Dermis microvascular lymphatic vessel endothelial cell (primary cell): ENCODE data around the gene AGBL5. TPM values are rescaled to one million over a fixed set of nuclear protein-coding genes. Genes with fewer than 3 reads are reported as not detected.

ENCODE experiments used
- DNase-seq, 2 donors: peaks; one replicate each; pipeline versions ENCODE4 v3.0.0 to v3.0.0-alpha.2; 2010; ENCODE audit warnings: low read depth in 2 of 2
- total RNA-seq: library from RNA; depleted of rRNA; stranded (reverse); fragments of >200 nt; gene quantifications from 2 replicates; pipeline ENCODE4 v1.2.1, GENCODE V29; 2014

The AGBL5 gene
- total RNA-seq, 1 donor from 2014 or later: 16.2 TPM

DNA sequence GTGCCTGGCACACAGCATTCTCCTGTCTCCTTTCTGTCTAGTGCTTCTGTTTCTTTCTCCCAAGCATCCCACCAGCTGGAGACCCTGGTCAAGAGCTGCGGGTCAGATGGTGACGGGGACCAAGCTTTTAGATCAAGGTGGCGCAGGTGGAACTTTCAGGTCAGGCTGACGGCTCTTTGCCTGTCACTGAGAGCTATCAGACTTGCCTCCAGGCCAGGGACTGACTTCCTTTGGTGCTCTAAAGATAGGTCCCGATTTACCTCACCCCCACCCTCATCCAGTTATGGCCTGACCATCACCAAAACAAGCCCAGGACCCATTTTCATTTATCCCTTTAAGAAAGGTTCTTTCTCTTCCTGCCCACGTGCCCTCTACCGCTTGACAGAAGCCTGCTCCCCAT lies 25.8 kb downstream of the AGBL5 start:
- no peak for DNase-seq

GRCh38 chr2:27078267-27079194 lies 27.1 kb downstream of the AGBL5 start, which contains the start of gene EMILIN1:
TSS of gene EMILIN1 (plus strand) at chr2:27078615. CDS start at chr2:27079066, 451 bp downstream.
- peak; percentile 24 to 26 for DNase-seq

- DNase-seq: no peak
These were observed 28.0 kb downstream of the AGBL5 start for GRCh38 chr2:27079233-27080139.

DNA sequence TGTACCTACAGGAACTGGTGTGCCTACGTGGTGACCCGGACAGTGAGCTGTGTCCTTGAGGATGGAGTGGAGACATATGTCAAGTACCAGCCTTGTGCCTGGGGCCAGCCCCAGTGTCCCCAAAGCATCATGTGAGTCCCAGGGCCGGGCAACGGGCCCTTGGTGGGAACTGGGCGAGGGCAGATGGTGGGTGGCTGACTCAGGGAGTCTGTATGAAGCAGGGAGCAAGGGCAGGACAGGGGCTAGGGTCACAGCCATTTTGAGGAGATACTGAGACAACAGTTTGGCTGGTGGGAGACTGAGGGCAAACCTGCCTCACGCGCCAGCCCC lies 28.6 kb downstream of the AGBL5 start:
- DNase-seq: no peak

DNA sequence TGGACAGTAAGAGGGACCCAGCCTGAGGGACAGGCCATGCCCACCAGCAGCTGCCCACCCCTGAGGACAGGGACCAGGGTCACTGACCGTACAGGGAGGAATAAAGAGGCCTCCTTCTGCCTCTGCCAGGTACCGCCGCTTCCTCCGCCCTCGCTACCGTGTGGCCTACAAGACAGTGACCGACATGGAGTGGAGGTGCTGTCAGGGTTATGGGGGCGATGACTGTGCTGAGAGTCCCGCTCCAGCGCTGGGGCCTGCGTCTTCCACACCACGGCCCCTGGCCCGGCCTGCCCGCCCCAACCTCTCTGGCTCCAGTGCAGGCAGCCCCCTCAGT lies 29.1 kb downstream of the AGBL5 start:
- no peak for DNase-seq

GRCh38 chr2:27081984-27082772 lies 30.7 kb downstream of the AGBL5 start:
- no peak for DNase-seq

- DNase-seq: no peak
These were observed 31.4 kb downstream of the AGBL5 start for GRCh38 chr2:27082773-27083409.

GRCh38 chr2:27083410-27084296 lies 32.2 kb downstream of the AGBL5 start:
- no peak for DNase-seq

- DNase-seq: no peak
These were observed 33.0 kb downstream of the AGBL5 start for GRCh38 chr2:27084297-27085061.

DNA sequence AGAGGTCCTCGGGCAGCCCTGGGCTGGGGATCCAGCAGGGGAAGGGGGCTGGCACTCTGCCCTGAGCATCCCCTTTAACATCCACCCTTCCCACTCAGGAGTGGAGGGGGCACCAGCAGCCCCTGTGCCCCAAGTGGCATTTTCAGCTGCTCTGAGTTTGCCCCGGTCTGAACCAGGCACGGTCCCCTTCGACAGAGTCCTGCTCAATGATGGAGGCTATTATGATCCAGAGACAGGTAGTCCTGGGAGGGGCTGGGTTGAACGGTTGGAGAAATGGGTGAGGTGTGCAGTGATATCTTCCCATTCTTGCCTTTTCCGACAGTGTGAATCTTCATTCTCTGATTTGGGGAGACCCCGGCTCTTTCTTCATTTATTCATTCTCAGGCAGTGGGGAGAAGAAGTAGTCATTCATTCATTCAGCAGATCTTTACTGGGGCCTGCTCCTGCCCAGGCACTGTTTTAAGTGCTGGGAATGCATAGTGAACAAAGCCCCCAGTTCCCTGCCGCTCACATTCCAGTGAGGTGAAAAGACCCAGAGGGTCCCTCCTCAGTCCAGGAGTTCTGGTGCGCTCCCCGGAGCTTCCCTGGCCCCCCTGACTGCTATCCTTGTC lies 33.7 kb downstream of the AGBL5 start:
- DNase-seq: no peak

GRCh38 chr2:27085673-27086089 lies 34.2 kb downstream of the AGBL5 start:
- peak in 1 of 2 donors; percentile 79 for DNase-seq

DNA sequence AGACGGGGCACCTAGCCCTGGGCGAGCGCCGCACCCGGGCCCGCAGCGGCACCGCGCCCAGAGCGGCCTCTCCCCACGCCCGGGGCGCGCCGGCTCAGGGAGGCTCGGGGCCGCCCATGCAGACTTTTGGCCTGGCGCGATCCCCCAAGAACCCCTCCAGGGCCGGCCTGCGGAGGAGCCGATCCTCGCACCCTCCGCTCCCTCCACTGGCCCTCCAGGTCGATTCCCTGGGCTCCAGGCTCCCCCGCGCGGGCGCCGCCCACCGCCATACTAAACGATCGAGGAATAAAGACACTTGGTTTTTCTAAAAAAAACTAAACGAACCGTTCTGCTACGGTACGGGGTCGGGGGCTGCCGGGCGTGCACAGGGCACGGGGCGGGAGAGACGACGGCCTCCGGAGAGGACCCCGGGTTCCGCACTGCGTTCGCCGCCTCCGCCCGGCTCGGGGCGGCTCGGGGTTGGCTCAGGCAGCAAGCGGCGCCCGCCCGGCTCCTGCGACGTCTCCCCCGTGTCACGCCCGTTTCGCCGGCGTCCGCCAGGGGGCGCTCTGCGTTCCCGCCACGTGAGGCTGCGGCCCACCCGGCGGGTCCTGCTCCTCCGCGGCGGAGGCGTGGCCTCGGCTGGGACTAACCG lies 34.7 kb downstream of the AGBL5 start:
- DNase-seq: peak; percentile 75 to 92

DNA sequence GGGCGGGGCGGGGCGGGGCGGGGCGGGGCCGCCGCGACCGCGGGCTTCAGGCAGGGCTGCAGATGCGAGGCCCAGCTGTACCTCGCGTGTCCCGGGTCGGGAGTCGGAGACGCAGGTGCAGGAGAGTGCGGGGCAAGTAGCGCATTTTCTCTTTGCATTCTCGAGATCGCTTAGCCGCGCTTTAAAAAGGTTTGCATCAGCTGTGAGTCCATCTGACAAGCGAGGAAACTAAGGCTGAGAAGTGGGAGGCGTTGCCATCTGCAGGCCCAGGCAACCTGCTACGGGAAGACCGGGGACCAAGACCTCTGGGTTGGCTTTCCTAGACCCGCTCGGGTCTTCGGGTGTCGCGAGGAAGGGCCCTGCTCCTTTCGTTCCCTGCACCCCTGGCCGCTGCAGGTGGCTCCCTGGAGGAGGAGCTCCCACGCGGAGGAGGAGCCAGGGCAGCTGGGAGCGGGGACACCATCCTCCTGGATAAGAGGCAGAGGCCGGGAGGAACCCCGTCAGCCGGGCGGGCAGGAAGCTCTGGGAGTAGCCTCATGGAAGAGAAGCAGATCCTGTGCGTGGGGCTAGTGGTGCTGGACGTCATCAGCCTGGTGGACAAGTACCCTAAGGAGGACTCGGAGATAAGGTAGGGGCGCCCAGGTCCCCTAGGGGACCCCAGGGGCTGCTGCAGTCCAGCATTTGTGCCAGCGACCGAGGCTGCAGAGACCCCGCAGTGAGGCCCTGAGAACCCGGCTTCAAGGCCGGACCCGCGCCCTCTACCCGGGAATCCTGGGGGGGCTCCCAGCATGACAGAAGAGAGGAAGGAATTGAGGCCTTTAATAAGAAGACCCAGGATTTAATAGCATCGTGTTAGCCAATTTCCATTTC lies 35.5 kb downstream of the AGBL5 start, which contains the start of gene KHK:
Gene KHK (plus strand): TSS at position 49 of the 870 bp plus-strand sequence. CDS start 488 bp downstream, at position 537.
- DNase-seq: no peak

- no peak for DNase-seq
These were observed 36.4 kb downstream of the AGBL5 start for GRCh38 chr2:27087823-27088410.

- DNase-seq: no peak
These were observed 37.2 kb downstream of the AGBL5 start for GRCh38 chr2:27088634-27089033.

- no peak for DNase-seq
These were observed 37.9 kb downstream of the AGBL5 start for GRCh38 chr2:27089111-27089954.
